HG03108 (cell line): Measurements from ENCODE around the gene CYB5B.
"Not testable (repeated sequence)": the region's sequence is repeated elsewhere in the genome, so short reads cannot be mapped to it uniquely, and the experiment has no call there.

Experiments
- ATAC-seq: cut with Tn5 transposase; IDR thresholded peaks from one replicate; pipeline ENCODE4 v1.9.1; 2021; ENCODE audit warnings: moderate library complexity; ENCODE audit not compliant: unreplicated experiment

The CYB5B gene

DNA sequence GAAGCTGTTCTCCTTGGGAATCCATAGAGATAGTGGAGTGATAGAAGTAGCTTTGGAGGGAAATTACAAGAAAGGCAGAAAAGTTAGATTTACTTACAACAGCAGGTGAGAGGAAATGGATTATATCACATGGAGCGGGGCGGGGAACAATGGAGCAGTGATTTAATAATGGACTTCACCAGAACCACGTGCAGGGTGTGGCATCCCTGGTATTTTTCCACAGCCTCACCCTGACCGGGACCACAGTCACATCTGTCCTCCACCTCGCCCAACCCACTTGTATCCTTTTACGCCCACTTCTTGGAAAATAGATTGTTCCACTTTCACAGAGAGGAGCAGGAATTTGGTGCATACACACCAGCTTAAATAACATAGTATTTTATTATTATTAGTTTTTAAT, 15.9 kb upstream of the CYB5B start:
- ATAC-seq: no peak

DNA sequence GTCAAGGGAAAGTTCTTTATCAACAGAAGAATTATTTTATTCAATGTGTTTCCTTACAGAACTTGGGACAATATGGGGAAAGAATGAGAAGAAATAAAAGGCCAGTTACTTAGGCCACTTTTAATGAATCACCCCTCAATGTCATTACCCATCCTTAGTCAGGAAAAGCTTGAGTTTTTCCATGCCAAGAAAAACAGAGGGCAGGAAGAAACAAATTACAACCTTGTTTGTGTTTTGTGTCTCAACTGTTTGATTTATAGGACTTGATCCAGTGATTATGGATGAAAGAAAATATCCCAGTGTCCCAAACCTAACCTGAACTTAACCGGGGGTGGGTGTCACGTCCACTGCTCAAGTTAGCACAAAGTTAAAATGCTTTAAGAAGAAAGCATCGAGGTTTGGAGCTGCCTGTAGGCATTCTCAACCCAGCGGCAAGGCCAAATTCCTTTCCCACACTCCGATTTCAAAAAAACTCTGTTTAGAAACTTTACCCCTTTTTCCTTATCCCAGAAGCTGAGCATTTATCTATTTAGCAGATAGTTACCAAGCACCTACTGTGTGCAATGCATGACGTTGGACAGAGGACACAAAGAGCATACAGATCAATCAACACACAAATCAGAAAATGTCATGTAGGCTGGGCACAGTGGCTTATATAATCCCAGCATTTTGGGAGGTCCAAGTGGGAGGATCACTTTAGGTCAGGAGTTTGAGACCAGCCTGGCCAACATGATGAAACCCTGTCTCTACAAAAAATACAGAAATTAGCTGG, 14.0 kb upstream of the CYB5B start:
- ATAC-seq: no peak

DNA sequence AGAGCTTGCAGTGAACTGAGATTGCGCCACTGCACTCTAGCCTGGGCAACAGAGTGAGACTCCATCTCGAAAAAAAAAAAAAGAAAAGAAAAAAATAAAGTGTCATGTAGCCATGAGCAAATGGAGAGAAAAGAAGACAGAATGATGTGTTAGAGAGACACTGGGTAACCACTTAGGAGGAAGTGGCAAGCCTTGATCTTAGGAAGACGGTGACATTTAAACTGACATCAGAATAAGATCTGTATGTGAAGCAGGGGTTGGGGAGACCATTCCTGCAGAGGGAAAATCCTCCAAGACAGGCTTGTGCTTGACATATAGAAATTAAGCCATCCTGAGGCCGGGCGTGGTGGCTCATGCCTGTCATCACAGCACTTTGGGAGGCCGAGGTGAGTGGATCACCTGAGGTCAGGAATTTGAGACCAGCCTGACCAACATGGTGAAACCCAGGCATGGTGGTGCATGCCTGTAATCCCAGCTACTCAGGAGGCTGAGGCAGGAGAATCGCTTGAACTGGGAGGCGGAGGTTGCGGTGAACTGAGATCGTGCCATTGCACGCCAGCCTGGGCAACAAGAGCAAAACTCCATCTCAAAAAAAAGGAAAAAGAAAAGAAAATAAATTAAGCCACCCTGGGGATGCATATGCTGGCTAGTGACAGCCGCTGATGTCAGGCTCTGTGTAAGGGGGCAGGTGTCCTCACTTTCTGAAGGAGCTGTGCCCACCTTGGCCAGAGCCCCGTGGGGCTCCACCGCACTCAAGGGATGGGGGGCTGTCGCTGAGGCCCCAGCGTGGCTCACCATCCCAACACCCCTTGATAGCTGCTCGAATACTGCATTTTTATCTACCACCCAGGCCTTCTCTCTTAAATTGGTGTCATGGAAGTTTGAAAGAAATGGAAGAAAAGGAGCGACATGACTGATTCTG, 13.1 kb upstream of the CYB5B start:
- no peak for ATAC-seq

DNA sequence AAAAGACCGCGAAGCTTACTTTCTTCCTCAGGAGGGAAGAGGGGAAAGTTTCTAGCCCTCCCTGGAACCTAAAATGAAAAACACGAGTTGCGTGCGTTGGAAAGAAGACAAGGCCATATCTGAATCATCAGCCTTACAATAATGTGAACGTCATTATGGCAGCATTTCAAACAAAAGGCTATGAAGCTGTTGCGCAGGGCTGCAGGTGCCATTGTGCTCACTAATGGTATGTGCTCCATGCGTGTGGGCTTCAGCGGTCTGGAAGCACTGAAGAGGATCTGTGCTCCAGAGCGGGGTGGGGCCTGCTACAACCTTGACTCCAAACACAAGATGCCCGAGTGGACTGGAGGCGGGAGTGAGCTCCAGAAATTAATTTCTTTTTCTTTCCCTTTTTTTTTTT, 12.1 kb upstream of the CYB5B start:
- ATAC-seq: no peak

DNA sequence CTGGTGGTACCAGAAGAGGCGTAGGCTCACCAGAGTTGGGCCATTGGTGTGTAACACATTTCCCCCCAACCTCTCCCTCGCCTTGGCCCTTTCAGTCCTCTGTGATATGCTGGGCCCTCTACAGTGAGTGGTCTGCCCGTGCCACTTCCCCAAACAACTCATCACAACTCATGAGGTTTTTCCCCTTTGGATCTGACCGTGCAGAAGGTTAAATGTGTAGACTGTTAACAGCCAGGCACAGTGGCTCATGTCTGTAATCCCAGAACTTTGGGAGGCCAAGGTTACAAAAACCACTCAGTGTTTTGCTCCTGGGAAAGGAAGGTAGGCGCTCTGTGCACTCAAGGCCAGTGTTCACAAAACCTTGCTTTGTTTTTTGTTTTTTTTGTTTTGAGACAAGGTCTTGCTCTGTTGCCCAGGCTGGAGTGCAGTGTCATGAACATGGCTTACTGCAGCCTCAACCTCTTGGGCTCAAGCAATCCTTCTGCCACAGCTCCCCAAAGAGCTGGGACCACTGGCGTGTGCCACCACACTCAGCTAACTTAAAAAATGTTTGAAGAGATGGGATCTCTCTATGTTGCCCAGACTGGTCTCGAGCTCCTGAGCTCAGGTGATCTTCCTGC, 11.3 kb upstream of the CYB5B start:
- no peak for ATAC-seq

DNA sequence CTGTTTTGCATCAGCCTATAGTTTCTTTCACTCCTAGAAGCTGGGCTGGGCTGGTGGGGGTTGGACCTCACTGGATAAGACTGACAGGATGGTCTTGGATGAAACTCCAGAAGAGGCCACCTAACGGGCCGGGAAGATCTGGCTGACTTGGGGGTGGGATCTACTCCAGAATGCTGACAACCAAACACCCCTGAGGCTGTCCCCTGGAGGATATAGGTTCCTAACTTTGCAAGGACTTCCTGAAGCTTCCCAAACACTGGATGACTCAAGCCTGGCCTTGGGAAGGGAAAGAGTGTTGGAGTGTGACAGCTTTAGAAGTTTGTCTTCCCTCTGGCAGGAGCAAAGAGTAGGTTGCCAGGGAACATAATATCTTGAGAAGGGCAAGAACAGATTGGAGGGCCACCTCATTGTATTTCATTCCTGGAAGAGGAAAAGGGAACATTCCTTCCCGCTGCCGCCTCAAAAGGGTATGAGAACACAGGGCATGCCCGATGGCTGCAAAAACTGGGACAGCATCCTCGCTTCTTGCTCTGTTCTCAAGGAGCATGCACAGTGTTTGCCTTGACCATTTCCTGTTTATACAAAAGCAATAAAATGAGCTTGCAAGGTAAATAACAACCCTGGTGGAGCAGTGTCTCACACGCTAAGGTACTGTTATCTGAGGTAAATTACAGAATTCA, 6.8 kb upstream of the CYB5B start:
- ATAC-seq: no peak

DNA sequence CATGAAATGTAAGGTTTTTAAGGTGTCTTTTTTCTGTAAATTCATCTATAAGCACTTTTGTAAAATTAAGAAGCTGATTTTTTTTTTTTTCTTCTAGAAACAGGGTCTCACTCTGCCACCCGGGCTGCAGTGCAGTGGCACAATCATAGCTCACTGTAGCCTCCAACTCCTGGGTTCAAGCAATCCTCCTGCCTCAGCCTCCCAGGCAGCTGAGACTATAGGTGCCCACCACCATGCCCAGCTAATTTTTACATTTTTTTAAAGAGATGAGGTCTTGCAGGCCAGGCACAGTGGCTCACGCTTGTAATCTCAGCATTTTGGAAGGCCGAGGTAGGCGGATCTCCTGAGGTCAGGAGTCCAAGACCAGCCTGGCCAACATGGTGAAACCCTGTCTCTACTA, 4.5 kb upstream of the CYB5B start:
- ATAC-seq: no peak

DNA sequence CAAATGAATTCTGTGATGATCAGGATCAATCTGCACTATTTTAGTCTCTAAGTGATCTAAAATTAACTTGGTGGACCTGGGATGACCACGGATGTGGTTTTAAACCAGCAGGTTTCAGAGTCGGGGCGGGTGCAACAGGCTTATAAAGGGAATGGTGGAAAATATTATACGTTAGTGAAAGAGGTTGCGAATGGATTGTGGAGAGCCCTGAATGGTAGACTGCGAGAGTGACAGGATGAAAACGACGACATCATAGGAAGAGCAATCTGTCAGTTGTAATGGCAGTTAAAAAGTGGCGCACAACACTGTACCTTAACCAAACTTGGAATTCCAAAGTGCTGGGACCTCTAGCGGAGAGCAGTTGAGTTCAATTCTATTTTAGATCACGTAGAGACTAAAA, 1.2 kb upstream of the CYB5B start:
- no peak for ATAC-seq

DNA sequence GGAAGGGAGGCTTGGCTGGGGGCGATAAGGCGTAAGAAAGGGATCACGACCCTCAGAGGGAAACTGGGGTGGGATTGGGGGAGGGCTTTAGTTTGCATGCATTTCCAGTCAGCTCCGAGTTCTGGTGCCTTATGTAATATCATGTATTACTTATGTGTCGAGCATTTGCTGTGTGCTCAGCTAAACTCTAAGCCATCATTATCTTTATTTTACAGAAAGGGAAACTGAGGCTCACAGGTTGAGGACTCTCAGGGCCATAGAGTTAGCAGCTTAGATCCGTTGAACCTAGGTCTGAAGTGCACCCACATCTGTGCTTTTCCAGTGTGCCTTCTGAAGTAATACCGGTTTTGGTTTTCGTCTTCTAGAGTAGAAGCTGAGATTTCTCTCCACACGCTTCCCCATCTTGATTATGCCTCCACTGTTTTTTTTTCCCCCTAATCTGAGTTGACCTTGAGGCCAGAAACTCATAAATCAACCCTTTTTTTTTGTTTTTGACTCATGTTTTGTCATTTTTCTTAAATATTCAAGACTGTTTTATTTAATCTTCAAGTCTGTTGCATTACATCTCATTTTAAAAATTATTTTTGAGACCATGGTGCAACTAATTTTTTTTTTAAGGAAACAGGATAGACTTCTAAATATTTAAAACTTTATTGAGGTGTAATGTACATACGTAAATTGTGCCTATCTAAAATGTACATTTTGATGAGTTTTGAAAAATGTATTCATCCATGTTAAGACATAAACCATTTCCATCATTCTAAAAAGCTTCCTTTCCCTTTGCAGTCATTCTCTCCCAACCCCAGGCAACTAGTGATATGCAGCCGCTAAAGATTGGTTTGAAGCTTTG, 741 bp downstream of the CYB5B start:
- no peak for ATAC-seq

DNA sequence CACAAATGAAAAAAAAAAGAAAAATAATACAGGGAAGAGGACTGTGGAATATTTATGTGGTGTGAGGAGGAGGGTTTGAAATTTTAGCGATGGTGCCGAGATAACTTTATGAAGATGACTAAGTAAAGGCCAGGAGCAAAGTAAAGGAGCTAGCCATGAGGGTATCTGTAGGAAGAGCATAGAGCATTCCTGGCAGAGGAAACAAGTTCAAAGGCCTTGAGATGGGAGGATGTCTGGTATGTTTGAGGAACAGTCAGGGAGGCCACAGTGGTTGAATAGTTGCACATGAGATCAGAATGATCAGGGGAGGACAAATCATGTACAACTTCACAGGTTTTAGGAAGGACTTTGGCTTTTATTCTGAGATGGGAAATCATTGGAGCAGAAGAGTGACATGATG, 4.2 kb downstream of the CYB5B start:
- no peak for ATAC-seq

DNA sequence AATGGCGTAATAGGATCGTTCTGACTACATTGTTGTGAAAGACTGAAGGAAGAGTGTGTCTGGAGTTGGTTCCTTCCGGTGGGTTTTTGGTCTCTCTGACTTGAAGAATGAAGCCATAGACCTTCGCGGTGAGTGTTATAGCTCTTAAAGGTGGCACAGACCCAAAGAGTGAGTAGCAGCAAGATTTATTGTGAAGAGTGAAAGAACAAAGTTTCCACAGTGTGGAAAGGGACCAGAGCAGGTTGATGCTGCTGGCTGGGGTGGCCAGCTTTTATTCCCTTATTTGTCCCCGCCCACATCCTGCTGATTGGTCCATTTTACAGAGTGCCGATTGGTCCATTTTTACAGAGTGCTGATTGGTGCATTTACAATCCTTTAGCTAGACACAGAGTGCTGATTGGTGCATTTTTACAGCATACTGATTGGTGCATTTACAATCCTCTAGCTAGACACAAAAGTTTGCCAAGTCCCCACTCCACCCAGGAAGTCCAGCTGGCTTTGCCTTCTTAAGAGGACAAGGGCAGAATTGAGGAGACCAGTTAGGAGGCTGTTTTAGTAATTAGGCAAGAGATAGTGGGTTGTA, 4.7 kb downstream of the CYB5B start:
- ATAC-seq: not testable (repeated sequence)

DNA sequence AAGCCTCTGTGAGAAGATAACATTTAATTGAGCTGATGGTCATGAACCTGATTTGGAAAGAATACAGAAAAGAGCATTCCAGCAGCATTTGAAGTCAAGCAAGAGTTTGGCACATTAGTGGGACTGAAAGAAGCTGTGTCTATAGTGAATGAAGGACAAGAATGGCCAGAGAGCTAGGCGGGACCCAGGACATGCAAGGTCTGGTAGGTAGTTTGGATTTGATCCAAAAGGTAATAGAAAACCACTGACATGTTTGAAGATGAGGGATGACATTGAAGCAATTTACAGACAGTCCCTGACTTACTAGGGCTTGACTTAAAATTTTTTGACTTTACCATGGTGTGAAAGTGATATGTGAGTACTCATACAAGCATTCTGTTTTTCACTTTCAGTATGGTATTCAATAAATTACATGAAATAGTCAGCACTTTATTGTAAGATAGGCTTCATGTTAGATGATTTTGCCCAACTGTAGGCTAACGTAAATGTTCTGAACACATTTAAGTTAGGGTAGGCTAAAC, 7.6 kb downstream of the CYB5B start:
- ATAC-seq: no peak

DNA sequence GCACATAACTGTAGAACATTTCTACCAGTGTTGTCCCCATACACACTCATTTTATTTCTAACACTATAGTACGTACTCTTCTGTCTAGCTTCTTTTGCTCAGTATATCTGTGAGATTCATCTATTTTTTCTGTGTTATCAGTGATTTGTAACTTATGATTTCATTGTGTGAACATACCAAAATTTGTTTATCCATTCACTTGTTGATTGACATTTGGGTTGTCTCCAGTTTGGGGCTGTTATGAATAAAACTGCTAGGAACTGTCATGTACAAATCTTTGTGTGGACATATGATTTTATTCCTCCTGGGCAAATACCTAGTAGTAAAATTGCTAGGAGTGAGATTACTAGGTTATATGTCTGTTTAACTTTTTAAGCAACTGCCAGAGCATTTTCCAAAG, 9.6 kb downstream of the CYB5B start:
- ATAC-seq: no peak

DNA sequence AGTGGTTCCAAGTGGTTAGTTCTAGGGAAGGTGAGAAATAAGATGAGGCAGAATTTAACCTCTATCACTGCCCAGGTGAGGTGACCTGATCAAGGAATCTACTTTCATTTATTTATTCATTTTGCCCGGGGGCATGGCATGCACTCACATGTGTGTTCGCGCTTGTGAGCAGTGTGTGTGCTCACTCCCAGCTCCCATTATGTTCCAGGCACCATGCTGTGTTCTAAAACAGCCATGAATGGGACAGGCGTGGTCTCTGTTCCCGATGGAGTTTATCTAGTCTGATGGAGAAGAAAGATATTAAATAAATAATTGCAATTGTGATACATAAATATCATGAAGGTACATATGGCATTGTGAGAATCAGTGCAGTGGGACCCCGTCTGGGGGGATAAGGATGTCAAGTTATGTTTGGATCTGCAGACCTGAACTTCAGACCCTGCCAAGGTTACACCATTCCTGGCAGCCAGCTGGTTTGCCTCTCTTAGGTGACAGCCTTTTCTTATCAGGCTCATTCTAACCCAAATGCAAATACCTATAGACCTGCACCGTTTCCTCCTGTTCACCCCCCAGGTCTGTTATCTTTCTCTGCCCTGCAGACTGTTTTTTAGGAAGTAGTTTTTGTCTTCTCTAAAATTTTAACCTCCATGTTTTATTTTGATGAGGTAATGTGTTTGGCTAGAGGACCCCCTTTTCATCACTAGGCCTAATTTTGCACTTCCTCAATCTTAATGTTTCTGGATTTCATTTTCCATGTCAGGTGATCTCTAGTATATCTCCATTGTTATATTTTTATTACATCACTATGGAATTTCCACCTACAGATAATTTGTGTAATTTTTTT, 11.8 kb downstream of the CYB5B start:
- ATAC-seq: no peak

DNA sequence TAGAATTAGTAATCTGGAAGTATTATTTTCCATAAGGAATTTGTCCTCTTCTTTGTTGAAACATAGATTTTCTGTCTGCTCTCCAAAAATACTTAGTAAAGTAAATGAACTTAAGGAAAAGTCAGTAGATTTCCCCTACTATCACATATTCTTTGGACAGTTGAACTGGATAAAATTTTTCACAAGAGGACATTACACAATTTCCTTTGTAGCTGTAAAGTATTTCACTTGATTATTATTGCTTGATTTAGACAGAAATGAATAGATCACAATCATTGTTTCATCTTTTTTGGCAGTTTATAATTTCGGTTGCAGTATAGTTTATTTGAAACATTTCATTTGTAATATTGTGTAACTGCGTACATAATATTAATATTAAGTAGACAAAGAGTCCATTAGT, 12.5 kb downstream of the CYB5B start:
- no peak for ATAC-seq

DNA sequence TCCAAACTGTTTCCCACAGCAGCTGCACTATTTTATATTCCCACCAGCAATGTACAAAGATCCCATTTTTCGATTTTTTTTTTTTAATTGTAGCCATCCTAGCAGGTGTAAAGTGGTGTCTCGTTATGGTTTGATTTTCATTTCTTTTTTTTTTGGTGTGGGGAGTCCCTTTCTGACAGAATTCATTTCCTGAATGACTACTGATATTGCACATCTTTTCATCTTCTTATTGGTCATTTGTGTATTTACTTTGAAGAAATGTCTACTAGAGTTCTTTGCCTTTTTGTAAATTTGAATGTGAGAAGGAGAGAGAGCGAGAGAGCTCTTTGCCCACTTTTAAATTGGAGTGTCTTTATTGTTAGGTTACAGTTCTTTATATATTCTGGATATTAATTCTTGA, 14.0 kb downstream of the CYB5B start:
- no peak for ATAC-seq

DNA sequence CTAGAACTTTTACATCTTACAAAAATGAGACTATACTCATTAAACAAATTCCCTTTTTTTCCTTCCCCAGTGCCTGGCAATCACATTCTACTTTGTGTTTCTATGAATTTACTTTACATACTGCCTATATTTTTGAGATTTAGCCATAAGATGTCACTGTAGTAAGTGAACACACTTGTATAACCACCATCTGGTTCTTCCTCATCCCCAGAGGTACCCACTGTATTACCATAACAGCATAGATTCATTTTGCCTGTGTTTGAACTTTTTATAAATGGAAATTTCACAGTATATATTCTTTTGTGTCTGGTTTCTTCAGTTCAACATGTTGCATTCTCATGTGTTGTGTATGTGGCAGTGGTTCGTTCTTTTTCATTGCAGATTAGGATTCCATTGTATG, 15.8 kb downstream of the CYB5B start:
- no peak for ATAC-seq

DNA sequence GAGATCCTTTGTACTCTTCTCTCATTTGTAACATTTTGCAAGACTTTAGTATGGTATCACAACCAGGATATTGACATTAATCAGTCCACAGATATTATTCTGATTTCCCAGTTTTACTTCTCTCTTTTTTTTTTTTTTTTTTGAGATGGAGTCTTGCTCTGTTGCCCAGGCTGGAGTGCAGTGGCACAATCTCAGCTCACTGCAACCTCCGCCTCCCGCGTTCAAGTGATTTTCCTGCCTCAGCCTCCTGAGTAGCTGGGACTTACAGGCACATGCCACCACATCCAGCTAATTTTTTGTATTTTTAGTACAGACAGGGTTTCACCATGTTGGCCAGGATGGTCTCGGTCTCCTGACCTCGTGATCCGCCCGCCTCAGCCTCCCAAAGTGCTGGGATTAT, 16.6 kb downstream of the CYB5B start:
- not testable (repeated sequence) for ATAC-seq
